ENCODE data around the gene DIS3L2. TPM values are rescaled to one million over a fixed set of nuclear protein-coding genes. Genes with fewer than 3 reads are reported as not detected.
A peak's percentile ranks its signal among the peaks of the same experiment; 100 is the strongest.

Gene DIS3L2
- total RNA-seq, 1 donor from 2014 or later, result 77.2 TPM

DNA sequence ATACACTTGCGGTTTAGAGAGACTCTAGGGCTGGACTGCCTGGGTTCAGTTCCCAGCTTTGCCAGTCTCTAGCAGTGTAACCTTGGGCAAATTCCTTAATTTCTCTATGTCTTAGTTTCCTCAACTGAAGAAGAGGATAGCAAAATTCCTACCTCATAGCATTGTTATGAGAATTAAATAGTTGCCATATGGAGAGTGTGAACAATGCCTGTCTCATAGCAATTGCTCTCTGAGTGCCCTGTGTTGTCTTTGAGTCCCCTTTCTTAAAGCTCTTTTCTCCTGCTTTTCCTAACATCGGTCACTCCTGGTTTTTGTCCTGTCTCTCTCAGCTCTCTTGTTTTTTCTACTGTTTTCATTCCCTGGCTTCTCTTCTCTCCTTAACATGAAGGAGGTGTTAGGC lies 300.3 kb downstream of the DIS3L2 start:
- DNase-seq (ENCODE audit: low spot score), result no peak

DNA sequence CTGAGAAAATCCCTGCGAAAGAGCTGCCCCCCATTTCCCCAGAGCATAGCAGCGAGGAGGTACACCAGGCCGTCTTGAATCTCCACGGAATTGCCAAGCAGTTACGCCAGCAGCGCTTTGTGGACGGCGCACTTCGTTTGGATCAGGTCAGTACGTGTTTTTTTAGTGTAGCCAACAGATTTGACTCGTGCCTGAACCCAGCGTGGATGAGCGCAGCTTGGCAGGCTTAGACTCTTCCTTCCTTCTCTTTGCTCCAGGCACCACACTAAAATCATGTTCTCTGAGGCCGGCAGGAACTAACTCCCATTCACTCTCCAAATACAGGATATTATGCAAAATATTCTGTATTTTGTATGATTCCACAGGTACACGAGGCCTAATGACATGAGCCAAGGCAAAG lies 301.8 kb downstream of the DIS3L2 start:
- no peak for DNase-seq (ENCODE audit: low spot score)

DNA sequence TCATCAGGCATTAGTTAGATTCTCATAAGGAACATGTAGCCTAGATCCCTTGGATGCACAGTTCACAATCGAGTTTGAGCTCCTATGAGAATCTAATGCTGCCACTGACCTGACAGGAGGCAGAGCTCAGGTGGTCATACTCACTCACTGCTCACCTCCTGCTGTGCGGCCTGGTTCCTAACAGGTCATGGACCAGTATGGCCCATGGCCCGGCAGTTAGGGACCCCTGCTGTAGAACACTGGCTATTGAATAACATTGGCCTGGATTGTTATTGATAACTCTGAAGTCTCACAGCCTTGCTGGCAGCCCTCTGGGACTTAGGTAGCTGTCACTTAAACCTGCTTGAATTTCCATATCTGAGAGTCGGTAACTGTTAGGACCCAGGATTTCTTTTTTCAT lies 302.6 kb downstream of the DIS3L2 start:
- DNase-seq (ENCODE audit: low spot score), result no peak

DNA sequence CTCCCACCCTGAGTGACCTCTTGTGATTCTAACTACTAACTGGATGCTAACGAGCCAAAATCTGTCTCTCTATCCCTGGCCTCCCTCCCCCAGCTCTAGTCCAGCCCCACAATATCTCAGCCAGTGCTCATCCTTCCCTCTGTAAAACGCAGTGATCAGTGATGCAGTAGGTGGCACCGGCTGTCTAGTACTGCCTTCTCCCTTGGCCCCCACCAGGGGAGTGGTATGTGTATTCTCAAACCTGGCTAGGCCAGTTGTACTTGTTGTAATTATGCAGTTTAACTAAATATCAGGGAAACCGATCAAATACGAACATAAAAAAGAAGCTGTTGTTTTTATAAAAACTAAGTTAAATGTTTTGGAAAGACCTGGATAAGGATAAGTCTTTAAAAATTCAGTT lies 303.8 kb downstream of the DIS3L2 start:
- peak; percentile 46 for DNase-seq (ENCODE audit: low spot score)

DNA sequence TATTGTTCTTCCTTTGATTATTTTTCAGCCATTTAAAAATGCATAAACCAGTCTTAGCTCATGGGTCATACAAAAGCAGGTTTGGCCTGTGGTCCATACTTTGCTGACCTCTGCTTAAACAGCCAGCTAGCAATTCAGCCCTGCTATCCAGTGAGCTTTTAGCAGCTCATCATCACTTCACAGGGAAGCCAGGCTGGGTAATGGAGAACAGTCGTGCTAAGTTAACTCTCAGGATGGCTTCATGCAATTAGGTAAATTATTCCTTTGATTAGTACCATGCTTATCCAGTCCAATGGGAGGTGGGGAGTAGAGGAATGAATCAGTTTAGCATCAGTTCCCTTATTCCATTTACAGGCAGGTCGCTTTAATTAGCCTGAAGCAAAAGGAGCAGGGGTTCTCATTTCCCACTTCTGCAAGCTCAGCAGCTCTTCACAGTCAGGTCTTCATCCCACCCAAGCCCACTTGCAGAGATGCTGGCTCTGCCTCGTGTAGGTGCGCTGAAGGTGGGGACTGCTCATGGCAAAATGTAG lies 307.2 kb downstream of the DIS3L2 start:
- no peak for DNase-seq (ENCODE audit: low spot score)

DNA sequence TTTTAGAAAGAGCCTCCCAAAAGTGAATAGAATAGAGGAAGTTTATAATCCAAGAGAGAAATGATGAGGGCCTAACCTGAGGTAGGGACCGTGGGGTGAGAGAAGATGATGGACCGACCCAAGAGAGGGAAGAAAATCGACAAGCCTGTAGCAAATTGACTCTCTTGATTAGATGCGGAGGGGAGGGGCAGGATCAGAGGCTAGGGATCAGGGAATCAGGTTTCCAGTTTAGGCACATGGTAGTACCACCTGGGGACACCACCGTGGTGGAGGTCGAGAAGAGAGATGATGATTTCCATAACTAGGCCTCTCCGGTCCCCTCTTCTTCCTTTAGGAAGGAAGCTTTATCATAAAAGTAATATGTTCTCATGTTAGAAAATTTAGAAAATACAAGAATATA lies 308.4 kb downstream of the DIS3L2 start:
- DNase-seq (ENCODE audit: low spot score), result no peak

DNA sequence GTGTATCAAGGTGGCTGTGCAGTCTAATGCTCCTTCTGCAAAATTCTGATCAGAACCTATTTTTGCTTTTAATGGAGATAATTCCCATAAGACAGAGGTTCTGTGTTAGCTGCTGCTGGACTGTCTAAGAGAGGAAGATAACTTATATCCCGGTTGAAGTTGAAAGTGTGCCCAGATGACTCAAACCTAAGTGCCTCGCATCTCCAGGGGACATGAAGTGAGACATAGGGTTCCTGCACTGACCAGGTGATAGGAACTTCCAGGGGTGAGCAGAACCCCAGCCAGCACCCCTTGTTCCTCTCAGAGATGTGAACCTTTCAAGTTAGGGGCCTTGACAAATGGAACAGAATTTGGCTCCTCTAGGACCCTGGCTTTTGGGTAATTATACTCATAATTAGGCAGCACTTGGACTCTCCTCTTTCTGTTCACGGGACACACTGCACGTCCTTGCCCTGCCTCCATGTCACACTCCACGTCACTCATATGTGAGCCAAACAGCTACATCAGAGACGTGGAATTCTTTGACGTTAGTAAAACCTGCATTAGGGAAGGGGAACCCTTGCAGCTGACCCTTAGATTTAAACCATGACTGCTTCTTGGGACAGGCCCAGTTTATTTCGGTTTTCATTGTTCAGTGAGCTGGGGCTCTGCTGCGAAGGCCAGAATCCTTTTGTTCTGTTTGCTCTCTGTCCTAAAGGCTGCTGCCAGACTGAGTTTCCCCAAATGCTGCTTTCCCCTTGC lies 312.6 kb downstream of the DIS3L2 start:
- no peak for DNase-seq (ENCODE audit: low spot score)

DNA sequence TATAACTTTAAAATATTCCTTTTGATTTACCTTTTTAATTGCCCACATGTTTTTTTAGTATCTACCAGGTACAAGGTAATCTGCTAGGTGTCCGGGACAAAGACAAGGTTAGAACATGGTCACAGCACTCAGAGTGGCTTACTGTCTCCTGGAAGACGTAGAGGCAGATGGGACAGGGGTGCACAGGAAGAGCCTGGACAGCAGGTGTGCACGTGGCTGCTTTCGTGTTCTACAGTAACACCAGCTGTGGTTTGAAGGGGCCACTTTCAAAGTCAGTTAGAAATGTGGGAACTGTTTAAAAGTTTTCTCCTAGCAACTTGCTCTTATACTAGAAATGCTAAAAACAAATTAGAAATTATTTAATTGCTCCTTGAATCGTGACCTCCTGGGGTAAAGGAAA lies 314.2 kb downstream of the DIS3L2 start:
- DNase-seq (ENCODE audit: low spot score), result no peak

DNA sequence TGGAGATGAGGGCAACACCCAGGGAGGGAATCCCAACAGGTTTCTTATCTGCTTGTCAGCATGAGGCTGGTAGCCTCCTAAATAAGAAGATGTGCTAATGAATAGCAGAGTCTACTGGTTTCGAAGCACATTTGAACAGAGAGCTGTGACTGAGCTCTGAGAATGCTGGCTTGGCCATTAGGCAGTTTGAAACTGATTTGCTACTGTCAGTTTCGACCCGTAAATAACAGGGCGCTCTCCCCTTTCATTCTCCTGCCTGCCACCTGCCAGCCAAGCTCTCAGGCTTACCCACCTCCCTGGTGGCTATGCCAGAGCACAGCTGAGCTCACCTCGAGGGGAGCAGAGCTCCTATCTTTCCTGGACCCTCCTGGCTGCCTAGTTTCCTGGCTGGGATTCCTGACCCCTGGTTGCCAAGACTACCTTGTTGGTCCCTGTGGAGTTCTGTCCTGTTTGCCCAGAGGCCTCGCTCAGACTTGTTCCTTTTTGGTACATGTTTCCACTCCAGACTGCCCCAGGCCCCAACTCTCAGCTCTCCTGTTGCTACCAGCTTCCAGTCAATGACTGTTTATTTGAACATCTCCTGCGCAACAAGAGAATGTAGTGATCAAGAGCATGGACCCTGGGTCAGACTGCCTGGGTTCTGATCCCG lies 314.7 kb downstream of the DIS3L2 start:
- no peak for DNase-seq (ENCODE audit: low spot score)

DNA sequence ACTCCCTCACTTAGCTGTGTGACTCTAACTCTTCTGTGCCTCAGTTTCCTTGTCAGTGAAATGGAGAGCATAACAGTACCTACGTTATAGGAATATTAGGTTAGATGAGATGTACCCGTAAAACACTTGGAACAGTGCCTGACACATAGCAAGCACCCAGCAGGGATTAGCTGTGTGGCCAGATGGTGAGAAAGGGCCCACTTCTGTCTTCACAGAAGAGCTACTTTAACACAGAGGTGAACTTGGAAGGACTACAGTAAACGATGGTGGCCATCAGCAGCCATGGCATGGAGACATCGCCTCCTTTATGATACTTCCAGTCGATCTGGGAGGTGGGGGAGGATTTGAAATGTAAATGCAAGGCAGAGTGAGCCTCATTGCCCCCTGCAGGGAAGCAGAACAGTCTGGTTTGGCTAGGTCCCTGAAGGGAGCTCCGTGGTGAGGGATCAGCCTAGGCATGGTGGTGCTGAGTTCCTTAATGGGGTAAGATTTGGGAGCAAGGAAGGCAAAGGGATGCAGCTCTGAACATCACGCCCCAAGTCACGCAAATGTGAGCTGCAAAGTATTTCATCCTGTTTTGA lies 315.3 kb downstream of the DIS3L2 start:
- DNase-seq (ENCODE audit: low spot score), result no peak

DNA sequence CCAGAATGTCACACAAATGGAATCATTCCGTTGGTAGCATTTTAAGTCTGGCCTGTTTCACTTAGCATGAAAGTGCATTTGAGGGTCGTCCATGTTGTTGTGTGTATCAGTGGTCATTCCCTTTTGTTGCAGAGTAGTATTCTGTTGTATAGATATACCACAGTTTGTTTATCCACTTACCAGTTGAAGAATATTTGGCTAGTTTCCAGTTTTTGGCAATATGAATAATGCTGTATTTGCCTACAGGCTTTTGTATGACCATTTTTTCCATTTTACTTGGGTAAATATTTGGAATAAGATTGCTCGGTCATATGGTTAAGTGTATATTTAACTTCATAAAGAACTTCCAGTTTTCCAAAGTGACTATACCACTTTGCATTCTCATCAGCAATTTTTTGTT lies 317.0 kb downstream of the DIS3L2 start:
- DNase-seq (ENCODE audit: low spot score), result no peak

DNA sequence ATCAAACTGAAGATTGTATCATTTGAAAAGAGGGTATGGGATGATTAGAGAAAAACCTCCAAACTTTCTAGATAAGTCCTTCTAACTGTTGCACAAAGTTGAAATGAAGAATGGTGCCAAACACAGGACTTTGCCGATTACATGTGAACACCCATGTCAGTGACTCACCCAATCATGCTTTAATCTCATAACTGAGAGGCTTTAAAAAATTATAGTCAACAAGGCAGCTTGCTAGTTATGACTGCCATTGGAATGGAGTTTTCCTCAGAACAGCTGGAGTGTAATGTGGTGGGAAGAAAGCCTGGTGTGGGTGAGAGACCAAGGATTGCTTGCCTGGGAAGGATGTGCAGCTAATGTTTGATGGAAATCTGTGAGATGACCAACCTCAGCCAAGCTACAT lies 318.8 kb downstream of the DIS3L2 start:
- no peak for DNase-seq (ENCODE audit: low spot score)

DNA sequence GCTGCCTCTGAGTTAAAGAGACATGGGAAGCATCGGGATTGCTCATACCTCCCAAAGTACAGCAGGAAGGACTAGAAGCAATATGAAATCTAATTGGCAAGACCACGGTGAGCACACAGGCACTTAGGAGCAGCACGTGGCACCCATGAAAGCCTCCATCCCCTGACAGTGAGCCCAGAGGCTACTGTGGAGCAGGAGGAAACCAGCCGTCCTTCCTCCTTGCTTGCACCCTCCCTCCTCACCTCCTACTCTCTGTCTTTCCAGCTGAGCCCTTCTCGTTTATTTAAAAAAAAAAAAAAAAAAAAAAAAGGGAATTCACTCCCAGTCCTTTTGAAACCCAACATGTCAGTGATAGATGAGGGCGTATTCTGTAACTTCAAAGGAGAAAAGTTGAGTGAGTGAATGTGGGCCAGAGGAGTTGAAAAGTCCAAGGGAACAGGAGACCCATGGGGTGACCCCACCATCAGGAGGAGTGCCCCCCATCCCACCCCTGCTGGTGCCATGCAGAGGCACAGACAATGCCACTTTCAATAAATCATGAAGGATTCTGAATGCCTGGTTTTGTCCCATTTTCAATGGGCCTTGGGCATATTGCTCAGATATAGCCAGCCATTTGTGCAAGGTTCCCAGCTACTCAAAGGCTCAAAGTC lies 320.5 kb downstream of the DIS3L2 start:
- DNase-seq (ENCODE audit: low spot score), result no peak

DNA sequence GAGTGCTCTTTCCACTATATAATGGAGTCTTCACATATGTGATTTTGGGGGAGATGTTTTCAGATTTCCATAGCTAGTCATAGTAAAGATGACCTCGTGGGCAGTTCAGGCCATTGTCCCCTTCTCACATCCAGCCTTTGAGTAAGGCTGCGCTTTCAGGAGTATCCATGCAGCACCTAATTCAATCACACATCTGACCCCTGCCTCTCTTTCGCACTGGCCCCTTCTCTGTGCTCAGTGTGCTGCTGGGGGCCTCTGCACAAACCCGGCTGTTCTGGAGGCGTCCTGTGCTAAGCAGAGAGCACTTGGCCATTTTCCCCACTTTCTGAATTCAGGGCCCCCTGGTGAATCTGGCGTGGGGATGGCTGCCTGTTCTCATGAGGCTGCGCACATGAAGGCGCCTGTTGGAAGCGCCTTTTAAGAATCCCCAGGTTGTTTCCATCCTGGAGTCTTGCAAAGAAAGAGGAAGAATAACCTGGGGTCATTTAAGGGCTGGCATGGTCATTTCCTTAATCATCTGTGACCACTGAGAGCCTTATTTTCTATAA lies 321.1 kb downstream of the DIS3L2 start:
- no peak for DNase-seq (ENCODE audit: low spot score)

DNA sequence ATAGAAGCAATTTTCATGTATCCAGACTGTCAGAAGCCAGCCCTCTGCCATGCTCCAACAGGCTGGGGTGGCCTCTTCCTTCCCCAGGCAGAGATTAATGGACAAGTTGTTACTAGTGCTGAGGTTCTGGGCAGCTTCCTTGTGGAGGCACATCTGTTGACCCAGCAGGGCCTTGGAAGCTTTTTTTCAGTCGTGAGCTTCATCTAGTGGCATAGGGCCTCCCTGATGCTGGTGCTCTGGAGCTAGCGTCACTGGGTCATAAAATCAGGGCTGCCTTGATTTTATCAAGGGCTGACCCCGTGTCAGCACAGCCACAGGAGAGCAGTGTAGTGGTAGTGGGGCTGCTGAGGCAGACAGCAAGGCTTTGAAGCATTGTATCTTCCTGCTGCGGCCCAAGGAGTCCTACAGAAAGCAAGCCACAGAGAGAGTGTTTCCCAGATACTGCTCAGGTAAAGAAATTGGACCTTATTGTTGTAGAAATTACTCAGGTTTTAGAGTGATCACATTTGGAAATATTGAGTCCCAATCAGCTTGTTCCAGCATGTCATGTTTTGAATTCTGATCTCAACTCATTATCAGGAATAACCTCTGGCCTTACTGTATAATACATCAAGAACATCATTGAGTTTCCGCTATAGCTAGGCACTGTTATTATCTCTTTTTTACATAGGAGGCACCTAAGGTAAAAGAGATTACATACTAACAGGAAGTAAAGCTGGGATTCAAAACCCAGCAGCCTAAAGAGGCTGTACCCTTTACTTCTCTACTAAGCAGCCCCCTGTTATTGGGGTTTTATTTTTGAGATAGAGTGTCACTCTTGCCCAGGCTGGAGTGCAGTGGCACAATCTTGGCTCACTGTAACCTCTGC lies 324.7 kb downstream of the DIS3L2 start:
- peak; percentile 50 for DNase-seq (ENCODE audit: low spot score)

DNA sequence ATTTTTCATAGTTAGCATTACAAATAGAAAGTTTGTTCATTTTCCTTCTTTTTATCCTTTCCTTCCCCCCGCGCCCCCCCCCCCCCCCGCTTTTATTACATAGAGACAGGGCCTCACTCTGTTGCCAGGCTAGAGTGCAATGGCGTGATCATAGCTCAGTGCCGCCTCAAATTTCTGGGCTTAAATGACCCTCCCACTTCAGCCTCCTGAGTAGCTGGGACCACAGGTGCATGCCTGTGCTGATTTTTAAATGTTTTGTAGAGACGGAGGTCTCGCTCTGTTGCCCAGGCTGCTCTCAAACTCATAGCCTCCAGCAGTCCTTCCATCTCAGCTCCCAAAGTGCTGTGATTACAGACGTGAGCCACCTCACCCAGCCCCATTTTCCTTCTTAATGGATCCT lies 325.8 kb downstream of the DIS3L2 start:
- no peak for DNase-seq (ENCODE audit: low spot score)

DNA sequence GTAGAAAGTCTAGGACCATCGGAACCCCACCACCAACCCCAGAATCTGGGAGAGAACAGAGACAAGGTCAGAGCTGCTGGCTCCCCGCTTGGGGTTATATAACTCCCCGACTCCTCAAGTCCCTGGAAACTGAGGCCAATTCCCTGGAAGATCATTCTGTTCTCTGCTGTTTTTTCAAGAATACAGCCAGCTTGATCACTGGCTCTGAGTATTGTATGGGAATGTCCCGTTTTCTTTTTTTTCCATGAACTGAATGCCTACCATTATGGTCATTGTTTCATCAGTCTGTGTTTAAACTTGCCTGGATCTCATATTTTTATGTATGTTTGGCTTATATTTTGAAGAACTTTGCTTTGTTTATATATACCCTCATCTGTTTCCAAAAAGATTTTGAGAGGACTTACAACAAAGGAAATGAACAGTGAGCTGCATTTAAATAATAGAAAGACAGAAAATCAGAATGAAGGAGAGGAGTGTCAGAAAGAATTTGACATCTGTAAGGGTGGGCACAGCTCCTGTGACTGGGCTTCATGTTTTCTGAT lies 327.0 kb downstream of the DIS3L2 start:
- DNase-seq (ENCODE audit: low spot score), result no peak

DNA sequence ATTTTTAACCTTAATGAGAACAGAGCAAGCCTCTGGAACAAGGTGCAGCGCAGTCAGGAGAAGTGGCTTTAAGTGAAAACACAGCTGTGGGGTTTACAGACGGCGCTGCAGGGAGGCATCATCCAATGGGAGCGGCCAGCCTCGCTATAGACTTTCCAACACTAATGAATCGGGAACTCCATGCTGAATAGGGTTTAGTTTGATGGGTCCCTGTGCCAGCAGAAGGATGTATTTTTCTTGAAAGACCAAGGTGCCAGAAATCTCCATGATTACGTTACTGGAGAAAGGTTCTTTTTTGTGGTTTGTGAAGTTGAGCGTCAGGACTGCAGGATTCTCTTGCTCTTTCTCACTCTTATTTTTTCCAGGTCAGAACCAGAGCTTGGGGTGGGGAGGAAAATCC lies 329.2 kb downstream of the DIS3L2 start:
- DNase-seq (ENCODE audit: low spot score), result no peak

DNA sequence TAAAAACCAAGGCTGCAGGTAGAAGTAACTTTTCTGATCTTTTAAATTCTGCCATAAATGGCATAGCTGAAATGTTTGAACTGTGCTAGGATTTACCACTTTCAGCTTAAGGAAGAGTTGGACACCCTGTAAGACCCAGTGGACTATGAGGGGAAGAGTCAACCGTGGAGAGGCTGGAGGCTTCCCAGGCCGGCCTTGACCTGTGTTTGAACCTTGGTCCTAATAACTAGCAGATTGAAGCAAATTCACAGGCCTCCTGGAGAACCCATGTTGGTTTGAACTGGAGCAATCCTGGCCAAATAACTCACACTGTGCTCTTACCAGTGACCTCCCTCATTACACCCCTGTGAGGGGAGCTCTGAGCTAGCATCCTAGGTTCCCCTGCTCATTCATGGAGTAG lies 329.8 kb downstream of the DIS3L2 start:
- DNase-seq (ENCODE audit: low spot score), result no peak

DNA sequence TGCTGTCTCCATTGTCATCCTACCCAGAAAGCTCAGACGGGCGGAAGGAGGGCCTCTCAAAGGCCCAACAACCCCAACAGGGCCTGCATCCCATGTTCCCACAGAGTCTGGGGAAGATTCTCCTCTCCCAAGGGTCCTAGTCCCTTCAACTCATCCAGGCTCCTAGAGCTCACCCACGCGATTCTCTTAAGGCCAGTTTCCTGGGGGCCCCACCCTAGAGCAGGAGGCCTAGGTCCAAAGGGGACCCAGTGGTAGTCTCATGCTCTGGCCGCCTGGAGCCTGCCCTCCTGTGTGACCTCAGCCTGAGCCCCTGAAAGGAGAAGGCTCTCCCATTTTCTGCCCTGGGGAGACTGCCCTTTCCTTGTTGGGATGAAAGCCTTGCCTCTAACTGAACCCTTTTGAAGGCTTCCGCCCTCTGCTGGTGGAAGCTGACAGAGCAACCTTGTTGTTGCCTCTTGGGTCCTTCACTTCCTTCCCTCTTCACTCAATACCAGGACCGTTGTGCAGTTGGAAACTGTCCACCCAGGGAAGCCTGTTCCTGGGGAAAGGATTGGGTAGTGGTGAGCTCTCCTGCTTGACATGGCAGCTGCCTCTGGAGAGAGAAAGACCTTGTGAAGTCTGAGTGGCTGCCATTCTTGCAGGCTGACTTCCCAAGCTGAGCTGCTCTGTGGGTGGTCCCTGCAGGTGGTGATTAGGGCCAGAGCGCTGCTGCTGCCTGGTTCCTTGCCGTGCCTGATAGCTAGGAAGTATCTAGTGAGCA lies 331.1 kb downstream of the DIS3L2 start:
- no peak for DNase-seq (ENCODE audit: low spot score)
